CD14-positive monocyte (primary cell): Measurements from ENCODE around the gene ZNF385D. TPM values are rescaled to one million over a fixed set of nuclear protein-coding genes. Genes with fewer than 3 reads are reported as not detected.
"Not testable (repeated sequence)": the region's sequence is repeated elsewhere in the genome, so short reads cannot be mapped to it uniquely, and the experiment has no call there.

Experiments
- DNase-seq, 3 donors: peaks; one replicate each; pipeline ENCODE4 v3.0.0-alpha.2; 2011 to 2022
- H2AFZ ChIP-seq: 2 replicates; pipeline ENCODE4 v1.6.0; 2012; ENCODE audit warnings: mild to moderate bottlenecking, low read depth, low read length, inconsistent platforms; ENCODE audit not compliant: insufficient read depth, poor library complexity, severe bottlenecking
- H3K27ac ChIP-seq, 2 donors: 1 replicate in 1 of 2; 2 replicates in 1 of 2; pipeline ENCODE4 v1.5.1; 2012 to 2013; ENCODE audit warnings: low read length in 2 of 2, control low read depth in 1 of 2, inconsistent platforms in 1 of 2, low read depth in 1 of 2, mild to moderate bottlenecking in 1 of 2
- H3K27me3 ChIP-seq, 2 donors: one replicate each; pipeline versions ENCODE4 v1.6.0 to v1.6.1; 2011 to 2013; ENCODE audit warnings: low read length in 2 of 2; ENCODE audit not compliant: control insufficient read depth in 2 of 2, insufficient read depth in 2 of 2
- H3K36me3 ChIP-seq, 2 donors: replicated peaks in 1 of 2; 1 replicate in 1 of 2; 2 replicates in 1 of 2; pipeline versions ENCODE4 v1.5.1 to v1.6.1; 2012 to 2013; ENCODE audit warnings: low read length in 2 of 2, control low read depth in 1 of 2, inconsistent platforms in 1 of 2, mild to moderate bottlenecking in 1 of 2; ENCODE audit not compliant: insufficient read depth in 2 of 2, control insufficient read depth in 1 of 2
- H3K4me1 ChIP-seq, 2 donors: 1 replicate in 1 of 2; 2 replicates in 1 of 2; pipeline versions ENCODE4 v1.5.1 to v1.6.1; 2012 to 2013; ENCODE audit warnings: low read length in 2 of 2, control low read depth in 1 of 2, inconsistent platforms in 1 of 2, mild to moderate bottlenecking in 1 of 2, moderate library complexity in 1 of 2; ENCODE audit not compliant: insufficient read depth in 2 of 2, control insufficient read depth in 1 of 2
- H3K4me2 ChIP-seq: replicated peaks from 2 replicates; pipeline ENCODE3; 2012; ENCODE audit warnings: low read length, moderate library complexity, mild to moderate bottlenecking; ENCODE audit not compliant: poor library complexity, severe bottlenecking; ENCODE audit errors: extremely low read depth
- H3K4me3 ChIP-seq, 3 experiments: fragments of 200-600 bp in 1 of 3; sonication (generic) in 1 of 3; replicated peaks in 1 of 3; 1 replicate in 2 of 3; 2 replicates in 1 of 3; pipeline ENCODE4 v1.5.1; 2011 to 2013; ENCODE audit warnings: low read length in 3 of 3, mild to moderate bottlenecking in 3 of 3, control low read depth in 2 of 3, low read depth in 2 of 3, inconsistent platforms in 1 of 3, moderate library complexity in 1 of 3
- H3K79me2 ChIP-seq: 2 replicates; pipeline ENCODE4 v1.6.0; 2012; ENCODE audit warnings: mild to moderate bottlenecking, control low read depth, inconsistent platforms, low read length, moderate library complexity; ENCODE audit not compliant: insufficient read depth
- H3K9ac ChIP-seq: 2 replicates; pipeline ENCODE4 v1.6.0; 2017; ENCODE audit warnings: low read length, mild to moderate bottlenecking; ENCODE audit not compliant: insufficient read depth, poor library complexity, severe bottlenecking
- H3K9me3 ChIP-seq, 2 donors: replicated peaks in 1 of 2; 1 replicate in 1 of 2; 2 replicates in 1 of 2; pipeline versions ENCODE4 v1.5.1 to v1.6.1; 2012 to 2013; ENCODE audit warnings: low read length in 2 of 2, control low read depth in 1 of 2; ENCODE audit not compliant: control insufficient read depth in 1 of 2, insufficient read depth in 1 of 2
- H4K20me1 ChIP-seq: 2 replicates; pipeline ENCODE4 v1.6.0; 2012; ENCODE audit warnings: mild to moderate bottlenecking, low read length, control low read depth, moderate library complexity; ENCODE audit not compliant: insufficient read depth
- H3K27ac Mint-ChIP-seq, 7 donors: one replicate each; pipeline ENCODE4 v1.8.0; 2020; ENCODE audit warnings: mild to moderate bottlenecking in 7 of 7, mixed read lengths in 7 of 7, moderate library complexity in 6 of 7, inconsistent platforms in 2 of 7
- H3K27me3 Mint-ChIP-seq, 3 donors: one replicate each; pipeline ENCODE4 v1.8.0; 2021 to 2022; ENCODE audit warnings: low read depth in 3 of 3, mild to moderate bottlenecking in 3 of 3, mixed read lengths in 3 of 3, moderate library complexity in 3 of 3, inconsistent platforms in 1 of 3
- H3K36me3 Mint-ChIP-seq, 2 donors: one replicate each; pipeline ENCODE4 v1.8.0; 2020; ENCODE audit warnings: mixed read lengths in 2 of 2, inconsistent platforms in 1 of 2, mild to moderate bottlenecking in 1 of 2
- H3K4me1 Mint-ChIP-seq: one replicate; pipeline ENCODE4 v1.8.0; 2020; ENCODE audit warnings: mild to moderate bottlenecking, mixed read lengths
- H3K4me3 Mint-ChIP-seq, 2 donors: one replicate each; pipeline ENCODE4 v1.8.0; 2020; ENCODE audit warnings: mild to moderate bottlenecking in 2 of 2, mixed read lengths in 2 of 2, moderate library complexity in 1 of 2
- H3K9me3 Mint-ChIP-seq, 7 donors: one replicate each; pipeline ENCODE4 v1.8.0; 2020 to 2022; ENCODE audit warnings: mixed read lengths in 7 of 7, mild to moderate bottlenecking in 6 of 7, moderate library complexity in 6 of 7, inconsistent platforms in 2 of 7
- WGBS: methylation state at CpG from one replicate; pipeline ENCODE4 v1.1.5; 2013; ENCODE audit warnings: missing lambda C conversion rate; ENCODE audit not compliant: insufficient coverage; 5-methylcytosine and 5-hydroxymethylcytosine counted together
- intact Hi-C, 2 donors: fragments of 100-400 bp; cut with micrococcal nuclease; formaldehyde crosslinking; loops; one replicate each; pipeline versions ENCODE4 v1.15.0 to v1.15.1; 2023
- polyA plus RNA-seq, 3 donors: library from polyadenylated mRNA; depleted of rRNA in 1 of 3; unstranded in 2 of 3; stranded (reverse) in 1 of 3; fragments of 300-500 nt in 2 of 3; fragments of >200 nt in 1 of 3; fragmentation: Illumina TruSeq in 2 of 3; gene quantifications; 1 replicate in 2 of 3; 2 replicates in 1 of 3; pipeline ENCODE4 v1.2.3, GENCODE V29; 2012 to 2021
- TF ChIP-seq, protein P1 (sequence below): fragments of 200-600 bp; IDR thresholded peaks from one replicate; pipeline ENCODE4 v1.8.0; 2022; ENCODE audit warnings: antibody characterized with exemption, mild to moderate bottlenecking

ZNF385D gene
- polyA plus RNA-seq, 3 donors, result not detected

GRCh38 chr3:21390856-21391255 is 360.2 kb downstream of the ZNF385D start:
- no peak overlapping the region for H3K4me3 Mint-ChIP-seq
- H3K36me3 Mint-ChIP-seq, result no peaks in the 10 kb centered on the region
- Histone ChIP-seq H2AFZ (no peak overlapping the region), H3K79me2 (no peaks in the 10 kb centered on the region), H3K9me3 (peaks cover 15 to 16% of the 10 kb centered on the region in 2 donors), H3K4me2 (no peak overlapping the region), H3K9ac (no peak overlapping the region), H3K4me1 (no peaks in the 10 kb centered on the region), H4K20me1 (no peaks in the 10 kb centered on the region), H3K27ac (no peak overlapping the region), H3K27me3 (no peaks in the 10 kb centered on the region), H3K4me3 (no peak overlapping the region), H3K36me3 (no peaks in the 10 kb centered on the region)
- H3K4me1 Mint-ChIP-seq, result no peaks in the 10 kb centered on the region
- TF ChIP-seq, protein P1, sequence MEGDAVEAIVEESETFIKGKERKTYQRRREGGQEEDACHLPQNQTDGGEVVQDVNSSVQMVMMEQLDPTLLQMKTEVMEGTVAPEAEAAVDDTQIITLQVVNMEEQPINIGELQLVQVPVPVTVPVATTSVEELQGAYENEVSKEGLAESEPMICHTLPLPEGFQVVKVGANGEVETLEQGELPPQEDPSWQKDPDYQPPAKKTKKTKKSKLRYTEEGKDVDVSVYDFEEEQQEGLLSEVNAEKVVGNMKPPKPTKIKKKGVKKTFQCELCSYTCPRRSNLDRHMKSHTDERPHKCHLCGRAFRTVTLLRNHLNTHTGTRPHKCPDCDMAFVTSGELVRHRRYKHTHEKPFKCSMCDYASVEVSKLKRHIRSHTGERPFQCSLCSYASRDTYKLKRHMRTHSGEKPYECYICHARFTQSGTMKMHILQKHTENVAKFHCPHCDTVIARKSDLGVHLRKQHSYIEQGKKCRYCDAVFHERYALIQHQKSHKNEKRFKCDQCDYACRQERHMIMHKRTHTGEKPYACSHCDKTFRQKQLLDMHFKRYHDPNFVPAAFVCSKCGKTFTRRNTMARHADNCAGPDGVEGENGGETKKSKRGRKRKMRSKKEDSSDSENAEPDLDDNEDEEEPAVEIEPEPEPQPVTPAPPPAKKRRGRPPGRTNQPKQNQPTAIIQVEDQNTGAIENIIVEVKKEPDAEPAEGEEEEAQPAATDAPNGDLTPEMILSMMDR, result no peak
- no peak for DNase-seq
- no CpG with 5 or more reads among the region's 1 CpG for WGBS
- intact Hi-C loops, result no loop called here
- H3K27ac Mint-ChIP-seq, result no peak overlapping the region
- peaks cover 7 to 20% (median 12%) of the 10 kb centered on the region in 7 donors for H3K9me3 Mint-ChIP-seq
- H3K27me3 Mint-ChIP-seq, result no peaks in the 10 kb centered on the region

DNA sequence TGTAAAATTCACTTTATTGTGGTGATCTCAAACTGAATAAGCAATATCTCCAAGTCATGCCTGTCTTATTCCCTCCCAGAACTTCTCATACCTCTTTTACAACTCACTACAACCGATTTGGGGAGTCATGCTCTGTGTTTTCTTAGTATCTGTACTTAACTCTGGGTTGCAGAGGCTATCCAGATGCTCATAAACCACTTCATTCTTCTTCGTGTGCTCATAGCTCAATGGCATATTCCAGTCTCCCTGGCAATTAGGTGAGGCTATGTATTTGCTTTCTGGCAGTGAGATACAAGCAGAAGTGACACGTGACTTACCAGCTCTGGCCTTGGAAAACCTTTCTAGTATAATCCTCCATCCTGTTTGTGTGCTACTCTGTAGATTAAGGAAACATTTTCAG is 360.9 kb downstream of the ZNF385D start:
- Histone ChIP-seq H3K9ac (no peak overlapping the region), H3K79me2 (no peaks in the 10 kb centered on the region), H3K36me3 (no peaks in the 10 kb centered on the region), H4K20me1 (no peaks in the 10 kb centered on the region), H3K9me3 (peaks cover 16% of the 10 kb centered on the region in 2 donors), H3K27me3 (no peaks in the 10 kb centered on the region), H3K4me2 (no peak overlapping the region), H3K4me3 (no peak overlapping the region), H2AFZ (no peak overlapping the region), H3K27ac (no peak overlapping the region), H3K4me1 (no peaks in the 10 kb centered on the region)
- Mint-ChIP-seq H3K4me3 (no peak overlapping the region), H3K27ac (no peak overlapping the region), H3K27me3 (no peaks in the 10 kb centered on the region), H3K9me3 (peaks cover 7 to 20% (median 12%) of the 10 kb centered on the region in 7 donors), H3K4me1 (no peaks in the 10 kb centered on the region), H3K36me3 (no peaks in the 10 kb centered on the region)
- intact Hi-C loops, result no loop called here
- TF ChIP-seq, protein P1, result no peak
- no peak for DNase-seq
- WGBS, result no CpG with 5 or more reads among the region's 3 CpGs

GRCh38 chr3:21387142-21387826 is 363.7 kb downstream of the ZNF385D start:
- 88% methylated on average over 25 of the region's 30 CpGs for WGBS
- H3K4me3 Mint-ChIP-seq, result not testable (repeated sequence)

More at GRCh38 chr3:21387142-21387826, 363.7 kb downstream of the ZNF385D start:
- DNase-seq, H3K4me3 ChIP-seq, H3K27ac Mint-ChIP-seq, H3K36me3 Mint-ChIP-seq, intact Hi-C loops, H4K20me1 ChIP-seq, H3K27ac ChIP-seq, H3K27me3 Mint-ChIP-seq, H2AFZ ChIP-seq, H3K4me1 Mint-ChIP-seq, H3K9ac ChIP-seq, H3K27me3 ChIP-seq, H3K4me2 ChIP-seq, H3K79me2 ChIP-seq, H3K36me3 ChIP-seq, H3K4me1 ChIP-seq: not testable (repeated sequence)
- H3K9me3 Mint-ChIP-seq, result peaks cover 7 to 25% (median 20%) of the 10 kb centered on the region in 7 donors
- H3K9me3 ChIP-seq, result peaks cover 16 to 21% of the 10 kb centered on the region in 2 donors
